ENCODE results near the gene CELSR1.

The CELSR1 gene

GRCh38 chr22:46448333-46448732 is 89.1 kb downstream of the CELSR1 start:
- H3K27me3 ChIP-seq (ENCODE audit: insufficient read depth, low read depth), result peaks cover 51% of the 10 kb centered on the region
- no peak overlapping the region for H3K9ac ChIP-seq
- TF ChIP-seq, protein P1, sequence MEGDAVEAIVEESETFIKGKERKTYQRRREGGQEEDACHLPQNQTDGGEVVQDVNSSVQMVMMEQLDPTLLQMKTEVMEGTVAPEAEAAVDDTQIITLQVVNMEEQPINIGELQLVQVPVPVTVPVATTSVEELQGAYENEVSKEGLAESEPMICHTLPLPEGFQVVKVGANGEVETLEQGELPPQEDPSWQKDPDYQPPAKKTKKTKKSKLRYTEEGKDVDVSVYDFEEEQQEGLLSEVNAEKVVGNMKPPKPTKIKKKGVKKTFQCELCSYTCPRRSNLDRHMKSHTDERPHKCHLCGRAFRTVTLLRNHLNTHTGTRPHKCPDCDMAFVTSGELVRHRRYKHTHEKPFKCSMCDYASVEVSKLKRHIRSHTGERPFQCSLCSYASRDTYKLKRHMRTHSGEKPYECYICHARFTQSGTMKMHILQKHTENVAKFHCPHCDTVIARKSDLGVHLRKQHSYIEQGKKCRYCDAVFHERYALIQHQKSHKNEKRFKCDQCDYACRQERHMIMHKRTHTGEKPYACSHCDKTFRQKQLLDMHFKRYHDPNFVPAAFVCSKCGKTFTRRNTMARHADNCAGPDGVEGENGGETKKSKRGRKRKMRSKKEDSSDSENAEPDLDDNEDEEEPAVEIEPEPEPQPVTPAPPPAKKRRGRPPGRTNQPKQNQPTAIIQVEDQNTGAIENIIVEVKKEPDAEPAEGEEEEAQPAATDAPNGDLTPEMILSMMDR (conservative IDR thresholded peaks at IDR 0.05; ENCODE audit: low read depth, low read length), result no peak
- H3K79me2 ChIP-seq (ENCODE audit: insufficient read depth, low read depth), result no peaks in the 10 kb centered on the region
- H2AFZ ChIP-seq (ENCODE audit: low read depth), result no peak overlapping the region
- H3K4me1 ChIP-seq (ENCODE audit: low read depth, poor library complexity, severe bottlenecking), result no peaks in the 10 kb centered on the region
- no peaks in the 10 kb centered on the region for H3K36me3 ChIP-seq (ENCODE audit: insufficient read depth)
- no peak overlapping the region for H3K4me2 ChIP-seq
- no peaks in the 10 kb centered on the region for H4K20me1 ChIP-seq (ENCODE audit: insufficient read depth)
- H3K27ac ChIP-seq, result no peak overlapping the region
- no peak overlapping the region for H3K4me3 ChIP-seq (IDR thresholded peaks at IDR 0.05; ENCODE audit: insufficient read depth, low read depth, low read length)

DNA sequence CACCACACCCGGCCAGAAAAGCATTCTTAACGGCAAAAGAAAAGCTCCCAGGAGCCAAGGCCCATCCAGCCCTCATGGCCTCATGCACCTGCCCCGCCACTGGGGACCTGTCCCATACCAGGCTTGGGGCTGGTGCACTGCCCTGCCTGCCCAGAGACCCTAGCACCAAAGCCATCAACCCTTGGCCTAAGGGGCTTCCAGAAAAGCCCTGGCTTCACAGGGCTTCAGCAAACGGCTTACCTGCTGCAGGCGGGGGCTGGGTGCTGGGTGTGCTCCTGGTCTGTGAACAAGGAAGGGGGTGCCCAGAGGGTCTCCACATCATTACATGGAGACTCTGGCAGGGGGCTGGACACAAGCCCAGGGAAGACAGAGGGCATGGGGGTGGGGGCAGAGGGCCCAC is 89.5 kb downstream of the CELSR1 start:
- H3K27ac ChIP-seq, result no peak overlapping the region
- H3K36me3 ChIP-seq (ENCODE audit: insufficient read depth), result no peaks in the 10 kb centered on the region
- no peak overlapping the region for H3K4me3 ChIP-seq (IDR thresholded peaks at IDR 0.05; ENCODE audit: insufficient read depth, low read depth, low read length)
- H2AFZ ChIP-seq (ENCODE audit: low read depth), result no peak overlapping the region
- H4K20me1 ChIP-seq (ENCODE audit: insufficient read depth), result no peaks in the 10 kb centered on the region
- peaks cover 49% of the 10 kb centered on the region for H3K27me3 ChIP-seq (ENCODE audit: insufficient read depth, low read depth)
- H3K9ac ChIP-seq, result no peak overlapping the region
- no peaks in the 10 kb centered on the region for H3K79me2 ChIP-seq (ENCODE audit: insufficient read depth, low read depth)
- no peak overlapping the region for H3K4me2 ChIP-seq
- H3K4me1 ChIP-seq (ENCODE audit: low read depth, poor library complexity, severe bottlenecking), result no peaks in the 10 kb centered on the region
- TF ChIP-seq, protein P1 (conservative IDR thresholded peaks at IDR 0.05; ENCODE audit: low read depth, low read length), result no peak

GRCh38 chr22:46446799-46447198 is 90.6 kb downstream of the CELSR1 start:
- no peak overlapping the region for H3K27ac ChIP-seq
- no peak overlapping the region for H3K4me2 ChIP-seq
- H3K4me1 ChIP-seq (ENCODE audit: low read depth, poor library complexity, severe bottlenecking), result no peaks in the 10 kb centered on the region

GRCh38 chr22:46445771-46446420 is 91.5 kb downstream of the CELSR1 start:
- H3K9ac ChIP-seq, result no peak overlapping the region
- peaks cover 33% of the 10 kb centered on the region for H3K27me3 ChIP-seq (ENCODE audit: insufficient read depth, low read depth)
- H3K36me3 ChIP-seq (ENCODE audit: insufficient read depth), result no peaks in the 10 kb centered on the region
- no peak overlapping the region for H2AFZ ChIP-seq (ENCODE audit: low read depth)
- TF ChIP-seq, protein P1 (conservative IDR thresholded peaks at IDR 0.05; ENCODE audit: low read depth, low read length), result no peak
- H3K4me3 ChIP-seq (IDR thresholded peaks at IDR 0.05; ENCODE audit: insufficient read depth, low read depth, low read length), result no peak overlapping the region
- no peaks in the 10 kb centered on the region for H4K20me1 ChIP-seq (ENCODE audit: insufficient read depth)
- no peaks in the 10 kb centered on the region for H3K79me2 ChIP-seq (ENCODE audit: insufficient read depth, low read depth)
- H3K27ac ChIP-seq, result no peak overlapping the region
- no peaks in the 10 kb centered on the region for H3K4me1 ChIP-seq (ENCODE audit: low read depth, poor library complexity, severe bottlenecking)
- H3K4me2 ChIP-seq, result no peak overlapping the region

More at GRCh38 chr22:46446799-46447198, 90.6 kb downstream of the CELSR1 start:
- H3K9ac ChIP-seq, result no peak overlapping the region
- no peaks in the 10 kb centered on the region for H4K20me1 ChIP-seq (ENCODE audit: insufficient read depth)
- H3K79me2 ChIP-seq (ENCODE audit: insufficient read depth, low read depth), result no peaks in the 10 kb centered on the region
- no peaks in the 10 kb centered on the region for H3K36me3 ChIP-seq (ENCODE audit: insufficient read depth)
- H2AFZ ChIP-seq (ENCODE audit: low read depth), result no peak overlapping the region
- TF ChIP-seq, protein P1 (conservative IDR thresholded peaks at IDR 0.05; ENCODE audit: low read depth, low read length), result no peak
- H3K27me3 ChIP-seq (ENCODE audit: insufficient read depth, low read depth), result peaks cover 38% of the 10 kb centered on the region
- H3K4me3 ChIP-seq (IDR thresholded peaks at IDR 0.05; ENCODE audit: insufficient read depth, low read depth, low read length), result no peak overlapping the region
